ENCODE data around the gene TUBA3C.

GRCh38 chr13:19173752-19174151 lies 7.9 kb downstream of the TUBA3C start:
- TF ChIP-seq, protein P1, sequence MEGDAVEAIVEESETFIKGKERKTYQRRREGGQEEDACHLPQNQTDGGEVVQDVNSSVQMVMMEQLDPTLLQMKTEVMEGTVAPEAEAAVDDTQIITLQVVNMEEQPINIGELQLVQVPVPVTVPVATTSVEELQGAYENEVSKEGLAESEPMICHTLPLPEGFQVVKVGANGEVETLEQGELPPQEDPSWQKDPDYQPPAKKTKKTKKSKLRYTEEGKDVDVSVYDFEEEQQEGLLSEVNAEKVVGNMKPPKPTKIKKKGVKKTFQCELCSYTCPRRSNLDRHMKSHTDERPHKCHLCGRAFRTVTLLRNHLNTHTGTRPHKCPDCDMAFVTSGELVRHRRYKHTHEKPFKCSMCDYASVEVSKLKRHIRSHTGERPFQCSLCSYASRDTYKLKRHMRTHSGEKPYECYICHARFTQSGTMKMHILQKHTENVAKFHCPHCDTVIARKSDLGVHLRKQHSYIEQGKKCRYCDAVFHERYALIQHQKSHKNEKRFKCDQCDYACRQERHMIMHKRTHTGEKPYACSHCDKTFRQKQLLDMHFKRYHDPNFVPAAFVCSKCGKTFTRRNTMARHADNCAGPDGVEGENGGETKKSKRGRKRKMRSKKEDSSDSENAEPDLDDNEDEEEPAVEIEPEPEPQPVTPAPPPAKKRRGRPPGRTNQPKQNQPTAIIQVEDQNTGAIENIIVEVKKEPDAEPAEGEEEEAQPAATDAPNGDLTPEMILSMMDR (IDR thresholded peaks at IDR 0.05; ENCODE audit: insufficient read depth, low read length), result no peak
- no peak for TF ChIP-seq SPI1 (IDR thresholded peaks at IDR 0.05; ENCODE audit: borderline replicate concordance, low read depth)
- no peak for TF ChIP-seq POLR2AphosphoS5 (IDR thresholded peaks at IDR 0.05; ENCODE audit: low read depth)
